Mucosa of gallbladder (tissue), 1 donor: ENCODE data around the gene BPHL. TPM values are rescaled to one million over a fixed set of nuclear protein-coding genes. Genes with fewer than 3 reads are reported as not detected.
"Not testable (repeated sequence)": the region's sequence is repeated elsewhere in the genome, so short reads cannot be mapped to it uniquely, and the experiment has no call there.

ENCODE experiments used
- DNase-seq: peaks from one replicate; pipeline ENCODE4 v3.0.0-alpha.2; 2020; ENCODE audit warnings: low spot score
- total RNA-seq: library from RNA; stranded (reverse); gene quantifications from one replicate; pipeline ENCODE4 v1.2.1, GENCODE V29; 2021
- donor health status: DM: no; HTN: no; CAD: no.

The BPHL gene
- total RNA-seq, 1 donor from 2014 or later = 20.9 TPM

GRCh38 chr6:3179945-3180344 lies 61.4 kb downstream of the BPHL start:
- not testable (repeated sequence) for DNase-seq

- no peak for DNase-seq
Measured at GRCh38 chr6:3181105-3181504, 62.6 kb downstream of the BPHL start.

- DNase-seq = no peak
Measured at GRCh38 chr6:3183066-3183465, 64.6 kb downstream of the BPHL start.

- DNase-seq = no peak
Measured at GRCh38 chr6:3186974-3187382, 68.5 kb downstream of the BPHL start.

GRCh38 chr6:3188262-3188661 lies 69.8 kb downstream of the BPHL start:
- no peak for DNase-seq

GRCh38 chr6:3189192-3189591 lies 70.7 kb downstream of the BPHL start:
- DNase-seq = not testable (repeated sequence)

GRCh38 chr6:3190056-3190455 lies 71.5 kb downstream of the BPHL start:
- no peak for DNase-seq

GRCh38 chr6:3190779-3191178 lies 72.3 kb downstream of the BPHL start:
- DNase-seq = no peak

GRCh38 chr6:3193102-3193849 lies 74.8 kb downstream of the BPHL start:
- no peak for DNase-seq

- no peak for DNase-seq
Measured at GRCh38 chr6:3194535-3195419, 76.3 kb downstream of the BPHL start.

- DNase-seq = no peak
Measured at GRCh38 chr6:3195420-3195694, 76.8 kb downstream of the BPHL start.

- DNase-seq = no peak
Measured at GRCh38 chr6:3195695-3196497, 77.4 kb downstream of the BPHL start.

GRCh38 chr6:3196770-3197169 lies 78.3 kb downstream of the BPHL start:
- no peak for DNase-seq

- DNase-seq = not testable (repeated sequence)
Measured at GRCh38 chr6:3197734-3198133, 79.2 kb downstream of the BPHL start.

- no peak for DNase-seq
Measured at GRCh38 chr6:3199382-3199781, 80.9 kb downstream of the BPHL start.

GRCh38 chr6:3200682-3201081 lies 82.2 kb downstream of the BPHL start:
- DNase-seq = no peak

GRCh38 chr6:3201388-3201787 lies 82.9 kb downstream of the BPHL start:
- DNase-seq = no peak

Other genes with a start within 250 kb of the BPHL start
- 11.8 TPM for gene SERPINB9, start 215.4 kb upstream of the BPHL start, total RNA-seq
- 141 TPM for gene SERPINB6, start 147.1 kb upstream of the BPHL start, total RNA-seq
- gene NQO2, start 118.8 kb upstream of the BPHL start, total RNA-seq = 35.0 TPM
- 26.3 TPM for gene RIPK1, start 50.2 kb upstream of the BPHL start, total RNA-seq
- gene TUBB2A, start 38.8 kb downstream of the BPHL start, total RNA-seq = 108 TPM
- gene TUBB2B, start 108.9 kb downstream of the BPHL start, total RNA-seq = 24.5 TPM
- gene PSMG4, start 140.2 kb downstream of the BPHL start, total RNA-seq = 19.3 TPM